ENCODE data around the gene COL18A1.

The COL18A1 gene

DNA sequence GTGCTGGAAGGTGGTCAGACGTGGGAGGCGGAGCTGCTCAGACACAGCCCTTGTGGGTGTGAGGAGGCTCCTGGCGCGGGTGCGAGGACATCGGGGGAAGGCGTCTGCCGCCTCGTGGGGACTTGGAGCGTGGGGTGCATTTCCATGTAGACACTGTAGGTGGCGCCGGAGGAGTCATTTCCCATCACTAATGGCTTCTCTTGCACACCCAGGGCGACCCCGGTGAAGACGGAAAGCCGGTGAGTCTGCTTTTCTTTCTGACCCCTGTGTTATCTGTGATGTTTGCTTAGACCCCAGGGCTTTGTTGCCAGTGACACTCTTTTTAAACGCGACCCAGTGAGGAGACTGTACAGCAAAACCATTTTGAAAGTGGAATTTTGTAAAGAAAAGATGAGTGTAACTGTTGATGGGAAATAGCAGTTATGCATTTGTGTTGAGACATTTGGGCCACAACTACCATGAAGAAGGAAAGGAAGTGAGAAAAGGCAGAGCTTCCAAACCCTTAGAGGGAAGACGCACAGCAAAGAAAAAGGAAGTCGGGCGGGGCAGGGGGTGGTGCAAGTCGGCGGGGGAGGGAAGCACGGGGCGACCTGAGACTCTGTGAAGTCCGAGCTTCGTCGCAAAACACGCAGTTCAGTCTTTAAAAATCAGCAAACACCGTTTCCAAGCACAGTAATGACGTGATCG, 73.3 kb downstream of the COL18A1 start:
- peak overlapping the region; percentile 19 for H3K4me3 ChIP-seq (ENCODE audit: low read depth, low read length)
- peak; percentile 90 for DNase-seq (ENCODE audit: low read depth)
- TF ChIP-seq, protein P1, sequence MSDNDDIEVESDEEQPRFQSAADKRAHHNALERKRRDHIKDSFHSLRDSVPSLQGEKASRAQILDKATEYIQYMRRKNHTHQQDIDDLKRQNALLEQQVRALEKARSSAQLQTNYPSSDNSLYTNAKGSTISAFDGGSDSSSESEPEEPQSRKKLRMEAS (IDR thresholded peaks at IDR 0.05; ENCODE audit: low read depth, low read length): peak; percentile 65
- TF ChIP-seq, protein P2, sequence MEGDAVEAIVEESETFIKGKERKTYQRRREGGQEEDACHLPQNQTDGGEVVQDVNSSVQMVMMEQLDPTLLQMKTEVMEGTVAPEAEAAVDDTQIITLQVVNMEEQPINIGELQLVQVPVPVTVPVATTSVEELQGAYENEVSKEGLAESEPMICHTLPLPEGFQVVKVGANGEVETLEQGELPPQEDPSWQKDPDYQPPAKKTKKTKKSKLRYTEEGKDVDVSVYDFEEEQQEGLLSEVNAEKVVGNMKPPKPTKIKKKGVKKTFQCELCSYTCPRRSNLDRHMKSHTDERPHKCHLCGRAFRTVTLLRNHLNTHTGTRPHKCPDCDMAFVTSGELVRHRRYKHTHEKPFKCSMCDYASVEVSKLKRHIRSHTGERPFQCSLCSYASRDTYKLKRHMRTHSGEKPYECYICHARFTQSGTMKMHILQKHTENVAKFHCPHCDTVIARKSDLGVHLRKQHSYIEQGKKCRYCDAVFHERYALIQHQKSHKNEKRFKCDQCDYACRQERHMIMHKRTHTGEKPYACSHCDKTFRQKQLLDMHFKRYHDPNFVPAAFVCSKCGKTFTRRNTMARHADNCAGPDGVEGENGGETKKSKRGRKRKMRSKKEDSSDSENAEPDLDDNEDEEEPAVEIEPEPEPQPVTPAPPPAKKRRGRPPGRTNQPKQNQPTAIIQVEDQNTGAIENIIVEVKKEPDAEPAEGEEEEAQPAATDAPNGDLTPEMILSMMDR (IDR thresholded peaks at IDR 0.05; ENCODE audit: low read depth, low read length): peak; percentile 34
- no peak for TF ChIP-seq POLR2A (IDR thresholded peaks at IDR 0.05; ENCODE audit: extremely low read depth, insufficient read length)
- peak; percentile 56; the same call in 1 of the 2 replicates for TF ChIP-seq MYC (IDR thresholded peaks at IDR 0.05; ENCODE audit: low read depth, low read length)

DNA sequence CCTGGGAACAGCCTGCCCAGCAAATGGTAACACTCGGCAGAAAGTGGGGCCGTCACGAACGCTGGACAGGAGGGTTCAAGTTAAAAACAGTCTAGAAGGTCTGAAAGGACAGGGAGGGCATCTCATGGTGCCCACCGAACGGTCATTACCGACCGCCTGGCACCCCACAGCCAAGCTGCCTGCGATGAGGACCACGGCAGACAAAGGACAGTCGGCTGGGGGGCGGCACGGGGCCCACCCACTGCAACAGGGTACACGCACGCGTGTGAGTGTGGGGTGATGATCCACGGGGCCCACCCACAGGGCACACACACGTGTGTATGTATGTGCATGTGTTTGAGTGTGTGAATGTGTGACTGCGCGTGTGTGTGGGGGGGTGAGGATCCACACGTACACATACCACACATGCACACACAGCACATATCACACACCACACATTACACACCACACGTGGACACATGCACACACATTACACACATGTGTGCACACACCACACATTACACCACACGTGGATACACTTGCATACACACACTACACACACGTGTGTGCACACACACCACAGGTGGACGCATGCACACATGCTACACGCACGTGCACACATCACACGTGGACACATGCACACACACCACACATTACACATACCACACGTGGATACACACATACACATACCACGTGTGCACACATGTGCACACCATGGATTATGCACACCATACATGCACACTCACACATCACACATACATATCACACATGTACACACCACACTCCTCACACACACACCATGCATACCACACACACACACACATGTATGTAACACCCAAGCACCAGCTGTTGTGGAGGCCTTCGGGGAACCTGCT, 74.1 kb downstream of the COL18A1 start:
- TF ChIP-seq, protein P1 (IDR thresholded peaks at IDR 0.05; ENCODE audit: low read depth, low read length): 0 out of 2 replicates have a peak, but pooled peaks have one; percentile 11
- no peak for TF ChIP-seq MYC (IDR thresholded peaks at IDR 0.05; ENCODE audit: low read depth, low read length)
- peak; percentile 14 for DNase-seq (ENCODE audit: low read depth)
- H3K4me3 ChIP-seq (ENCODE audit: low read depth, low read length): peak overlapping the region; percentile 4

DNA sequence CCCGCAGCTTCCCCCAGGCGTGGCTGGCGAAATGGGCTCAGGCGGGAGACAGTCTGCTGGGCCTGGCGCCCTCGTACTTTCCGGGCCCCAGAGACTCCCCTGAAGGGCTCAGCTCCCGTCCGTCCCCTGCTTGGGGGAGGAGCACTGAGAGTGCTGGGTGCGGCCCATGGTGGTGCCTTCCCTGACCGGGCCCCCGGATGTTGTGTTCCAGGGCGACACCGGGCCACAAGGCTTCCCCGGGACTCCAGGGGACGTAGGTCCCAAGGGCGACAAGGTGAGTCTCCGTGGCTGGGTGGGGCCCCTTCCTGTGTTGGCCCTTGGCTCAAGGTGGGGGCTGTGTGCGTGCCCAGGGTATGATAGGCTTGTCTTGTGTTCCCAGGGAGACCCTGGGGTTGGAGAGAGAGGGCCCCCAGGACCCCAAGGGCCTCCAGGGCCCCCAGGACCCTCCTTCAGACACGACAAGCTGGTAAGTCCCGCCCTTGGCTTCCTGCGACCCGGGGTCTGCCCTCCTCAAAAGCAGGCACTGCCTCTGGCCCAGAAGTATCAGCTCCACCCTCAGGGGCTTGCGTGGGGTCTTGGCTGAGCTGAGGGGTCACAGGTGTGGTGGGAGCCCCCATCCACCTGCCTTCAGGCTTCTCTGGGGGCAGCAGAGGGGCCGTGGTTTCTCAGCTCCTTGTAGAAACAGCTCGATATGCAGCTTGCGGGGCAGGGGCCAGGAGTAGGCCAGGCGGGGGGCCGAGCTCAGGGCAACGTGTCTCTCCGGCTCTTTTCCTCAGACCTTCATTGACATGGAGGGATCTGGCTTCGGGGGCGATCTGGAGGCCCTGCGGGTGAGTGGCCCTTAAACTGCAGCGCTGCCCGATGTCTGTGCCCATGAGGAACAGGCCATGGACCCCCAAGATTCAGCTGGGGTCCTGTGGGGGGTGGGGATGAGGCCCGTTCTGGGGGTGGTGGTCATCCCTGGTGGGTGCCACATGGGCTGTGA, 75.0 kb downstream of the COL18A1 start:
- H3K4me3 ChIP-seq (ENCODE audit: low read depth, low read length): no peak overlapping the region
- no peak for TF ChIP-seq POLR2A (IDR thresholded peaks at IDR 0.05; ENCODE audit: extremely low read depth, insufficient read length)
- TF ChIP-seq, protein P2 (IDR thresholded peaks at IDR 0.05; ENCODE audit: low read depth, low read length): no peak
- TF ChIP-seq, protein P1 (IDR thresholded peaks at IDR 0.05; ENCODE audit: low read depth, low read length): no peak
- TF ChIP-seq MYC (IDR thresholded peaks at IDR 0.05; ENCODE audit: low read depth, low read length): no peak
- peak; percentile 47 for DNase-seq (ENCODE audit: low read depth)

DNA sequence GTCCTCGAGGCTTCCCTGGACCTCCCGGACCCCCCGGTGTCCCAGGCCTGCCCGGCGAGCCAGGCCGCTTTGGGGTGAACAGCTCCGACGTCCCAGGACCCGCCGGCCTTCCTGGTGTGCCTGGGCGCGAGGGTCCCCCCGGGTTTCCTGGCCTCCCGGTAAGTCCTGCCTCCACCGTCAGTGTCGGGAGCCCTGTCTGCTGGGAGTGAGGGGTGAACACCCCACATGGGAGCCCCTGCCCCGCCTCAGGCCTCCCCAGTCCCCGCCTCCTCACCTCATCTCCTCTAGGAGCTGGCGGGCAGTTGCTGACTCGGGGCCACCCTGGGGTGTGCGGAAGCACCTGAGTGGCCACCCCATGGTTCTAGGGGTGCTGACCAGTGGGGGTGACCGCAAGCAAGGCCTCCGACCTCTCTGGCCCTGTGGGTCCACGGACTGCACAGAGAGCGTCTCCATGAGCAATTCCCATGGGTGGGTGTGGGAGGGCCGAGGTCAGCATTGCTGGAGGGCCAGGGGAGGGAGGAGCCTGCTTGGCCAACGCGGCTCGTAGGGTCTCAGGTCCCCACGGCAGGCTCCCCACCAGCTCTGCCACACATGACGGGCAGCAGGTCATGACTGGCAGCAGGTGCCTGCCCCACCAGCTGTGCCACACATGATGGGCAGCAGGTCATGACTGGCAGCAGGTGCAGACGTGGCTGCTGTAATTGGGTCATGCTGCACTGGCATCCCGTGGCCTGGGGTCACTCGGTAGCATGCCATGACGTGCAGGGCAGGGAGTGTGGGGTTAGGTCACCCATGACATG, 75.9 kb downstream of the COL18A1 start:
- no peak for DNase-seq (ENCODE audit: low read depth)
- no peak overlapping the region for H3K4me3 ChIP-seq (ENCODE audit: low read depth, low read length)
- TF ChIP-seq POLR2A (IDR thresholded peaks at IDR 0.05; ENCODE audit: extremely low read depth, insufficient read length): no peak
- TF ChIP-seq, protein P2 (IDR thresholded peaks at IDR 0.05; ENCODE audit: low read depth, low read length): no peak

DNA sequence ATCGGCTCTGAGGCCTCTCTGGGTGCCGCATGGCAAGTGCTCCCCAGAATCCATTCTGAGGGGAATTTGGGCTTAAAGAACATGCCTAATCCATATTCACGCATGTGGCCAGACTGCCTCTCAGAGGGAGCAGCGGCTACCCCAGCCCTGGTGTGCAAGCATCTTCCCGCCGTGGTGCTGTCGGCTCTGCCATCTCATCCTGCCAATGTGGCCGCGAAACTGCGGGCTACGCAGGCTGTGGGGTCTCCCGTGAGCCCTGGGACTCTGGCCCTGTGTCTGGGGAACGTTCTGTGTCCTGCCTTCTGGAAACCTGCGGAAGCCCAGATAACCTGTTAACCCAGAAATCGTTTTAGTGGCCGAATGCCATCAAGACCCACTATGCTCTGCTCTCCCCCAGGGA, 76.6 kb downstream of the COL18A1 start:
- no peak for DNase-seq (ENCODE audit: low read depth)
- TF ChIP-seq POLR2A (IDR thresholded peaks at IDR 0.05; ENCODE audit: extremely low read depth, insufficient read length) (no peak), MYC (IDR thresholded peaks at IDR 0.05; ENCODE audit: low read depth, low read length) (no peak)
- TF ChIP-seq, protein P2 (IDR thresholded peaks at IDR 0.05; ENCODE audit: low read depth, low read length): no peak
- TF ChIP-seq, protein P1 (IDR thresholded peaks at IDR 0.05; ENCODE audit: low read depth, low read length): no peak
- no peak overlapping the region for H3K4me3 ChIP-seq (ENCODE audit: low read depth, low read length)

Measured in NB4 (cell line).